22Rv1 (cell line): ENCODE data around the gene GINS2.
A peak's percentile ranks its signal among the peaks of the same experiment; 100 is the strongest.

Source experiments
- H3K27ac ChIP-seq: fragments of 450-650 bp; 2 replicates; pipeline ENCODE4 v1.5.1; 2017
- CTCF ChIP-seq: fragments of 450-650 bp; IDR thresholded peaks from 2 replicates; pipeline ENCODE4 v1.5.1; 2017; ENCODE audit warnings: mild to moderate bottlenecking
- ZFX ChIP-seq: fragments of 450-650 bp; IDR thresholded peaks from 2 replicates; pipeline ENCODE4 v1.6.1; 2017; ENCODE audit warnings: antibody characterized with exemption, borderline replicate concordance

GINS2 gene

GRCh38 chr16:85680352-85680944 is 8.3 kb downstream of the GINS2 start:
- no peak overlapping the region for H3K27ac ChIP-seq
- TF ChIP-seq CTCF (no peak), ZFX (no peak)

- TF ChIP-seq CTCF (no peak), ZFX (no peak)
- H3K27ac ChIP-seq: no peak overlapping the region
These were observed 8.9 kb downstream of the GINS2 start for GRCh38 chr16:85679870-85680269.

- no peak for TF ChIP-seq ZFX
- no peak for TF ChIP-seq CTCF
- H3K27ac ChIP-seq: no peak overlapping the region
These were observed 9.9 kb downstream of the GINS2 start for GRCh38 chr16:85678821-85679220.

GRCh38 chr16:85678016-85678415 is 10.7 kb downstream of the GINS2 start:
- no peak for TF ChIP-seq CTCF
- TF ChIP-seq ZFX: no peak
- H3K27ac ChIP-seq: 0 out of 2 replicates have a peak overlapping the region, but pooled peaks have one; percentile 12

GRCh38 chr16:85677383-85677967 is 11.3 kb downstream of the GINS2 start:
- H3K27ac ChIP-seq: 0 out of 2 replicates have a peak overlapping the region, but pooled peaks have one; percentile 12
- no peak for TF ChIP-seq ZFX
- no peak for TF ChIP-seq CTCF

- no peak for TF ChIP-seq ZFX
- 0 out of 2 replicates have a peak overlapping the region, but pooled peaks have one; percentile 67 for H3K27ac ChIP-seq
These were observed 12.3 kb downstream of the GINS2 start for GRCh38 chr16:85676466-85676865.

- H3K27ac ChIP-seq: peak overlapping the region; percentile 67
- TF ChIP-seq CTCF (peak; percentile 56), ZFX (no peak)
These were observed 13.4 kb downstream of the GINS2 start for GRCh38 chr16:85675251-85675874.
